Cardiac muscle cell (in vitro differentiated cells and primary cell): Measurements from ENCODE around the gene C11orf65. TPM values are rescaled to one million over a fixed set of nuclear protein-coding genes. Genes with fewer than 3 reads are reported as not detected.
A peak's percentile ranks its signal among the peaks of the same experiment; 100 is the strongest.

Source experiments
- DNase-seq, 2 donors: peaks; one replicate each; pipeline versions ENCODE4 v3.0.0 to v3.0.0-alpha.2; 2010 to 2017; ENCODE audit warnings: low read depth in 1 of 2, low spot score in 1 of 2
- H3K27ac ChIP-seq: fragments of 200-600 bp; sonication (generic); 2 replicates; pipeline ENCODE4 v1.5.1; 2016
- H3K27me3 ChIP-seq: fragments of 200-600 bp; sonication (generic); 2 replicates; pipeline ENCODE4 v1.6.0; 2016; ENCODE audit warnings: control low read depth
- H3K36me3 ChIP-seq: fragments of 200-600 bp; sonication (generic); 2 replicates; pipeline ENCODE4 v1.5.1; 2016; ENCODE audit warnings: control low read depth
- H3K4me1 ChIP-seq: fragments of 200-600 bp; sonication (generic); 2 replicates; pipeline ENCODE4 v1.8.1; 2017; ENCODE audit warnings: low read depth, mild to moderate bottlenecking, mixed run types
- H3K4me3 ChIP-seq: fragments of 200-600 bp; sonication (generic); 2 replicates; pipeline ENCODE4 v1.5.1; 2016; ENCODE audit warnings: mild to moderate bottlenecking
- H3K9me3 ChIP-seq: fragments of 200-600 bp; sonication (generic); 2 replicates; pipeline ENCODE4 v1.5.1; 2017; ENCODE audit warnings: low read depth, mild to moderate bottlenecking, control low read depth
- CTCF ChIP-seq: IDR thresholded peaks from 2 replicates; pipeline ENCODE4 v1.5.1; 2012; ENCODE audit warnings: low read depth, mild to moderate bottlenecking, low read length
- polyA plus RNA-seq: library from polyadenylated mRNA; unstranded; fragments of >200 nt; fragmentation: Nextera tagmentation; extraction: Ambion mirVana; gene quantifications from 2 replicates; pipeline ENCODE4 v1.2.1, GENCODE V29; 2016
- total RNA-seq: library from RNA; depleted of rRNA; stranded (reverse); fragments of >200 nt; gene quantifications from 2 replicates; pipeline ENCODE4 v1.2.3, GENCODE V29; 2016

C11orf65 gene
- total and polyA plus RNA-seq, 2 experiments from 2014 or later, result 1.4 to 1.6 TPM

DNA sequence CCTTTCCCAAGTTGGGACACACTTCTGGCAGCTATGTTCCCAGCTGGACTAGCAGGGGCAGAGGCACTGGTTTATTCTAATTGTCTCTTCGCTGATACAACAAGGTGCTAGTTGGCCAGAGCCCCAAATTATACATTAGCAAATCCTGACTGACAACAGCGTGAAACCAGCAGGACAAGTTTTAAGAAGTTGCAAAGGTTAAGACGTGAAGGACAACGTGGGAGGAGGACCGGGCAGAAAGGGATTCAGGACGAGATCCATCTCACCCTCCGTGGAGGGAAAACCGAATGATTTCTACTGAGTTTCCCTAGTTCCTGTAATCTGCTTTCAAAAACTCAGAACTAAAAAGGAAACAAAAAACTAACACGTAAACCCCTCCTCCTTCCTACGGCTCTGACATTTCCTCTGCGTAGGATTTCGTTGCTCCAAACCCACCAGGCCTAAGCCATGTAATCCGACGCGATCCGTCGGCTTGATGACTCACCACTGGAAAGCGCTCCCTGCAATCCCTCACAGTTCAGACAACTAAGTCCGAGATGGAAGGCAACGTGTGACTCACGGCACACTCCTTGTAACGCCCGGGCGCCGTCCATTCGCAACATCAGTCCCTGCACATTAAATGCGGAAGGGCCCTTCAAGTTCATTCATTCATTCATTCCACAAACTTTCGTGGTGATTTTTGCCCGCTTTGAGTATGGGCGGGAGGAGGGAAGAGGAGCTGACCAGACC, 30.2 kb upstream of the C11orf65 start:
- Histone ChIP-seq H3K27me3 (no peaks in the 10 kb centered on the region), H3K27ac (peak overlapping the region; percentile 90)
- TF ChIP-seq CTCF, result no peak

DNA sequence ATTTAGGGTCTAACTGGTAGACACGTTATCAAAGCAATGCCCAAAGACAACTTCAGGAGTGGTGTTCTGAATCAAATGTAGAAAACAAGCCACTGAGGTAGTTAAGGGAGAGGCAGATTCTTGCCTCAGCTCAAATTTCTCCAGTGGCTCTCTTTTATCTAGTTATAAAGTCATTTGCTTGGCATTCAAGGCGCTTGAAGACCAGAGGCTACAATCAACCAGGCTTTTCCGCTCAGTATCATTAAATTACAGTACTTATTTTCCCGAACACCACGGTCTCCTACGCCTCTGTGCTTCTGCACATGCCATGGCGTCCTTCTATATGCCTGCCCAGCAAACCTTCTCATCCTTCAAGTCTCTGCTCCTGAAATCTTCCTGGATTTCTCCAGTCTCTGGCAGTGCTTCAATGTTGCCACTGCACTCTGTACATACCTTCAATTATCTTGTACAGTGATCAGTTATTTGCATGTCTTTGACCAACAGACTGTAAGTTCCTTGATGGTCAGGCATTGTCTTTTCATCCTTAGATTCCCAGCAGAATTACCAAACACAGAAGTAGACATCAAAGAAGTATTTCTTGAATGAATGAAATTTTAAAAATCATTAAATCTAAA, 29.4 kb upstream of the C11orf65 start:
- H3K4me3 ChIP-seq, result no peak overlapping the region
- H3K36me3 ChIP-seq, result no peaks in the 10 kb centered on the region
- peaks cover 21% of the 10 kb centered on the region for H3K4me1 ChIP-seq
- no peak for TF ChIP-seq CTCF
- no peaks in the 10 kb centered on the region for H3K27me3 ChIP-seq
- no peaks in the 10 kb centered on the region for H3K9me3 ChIP-seq
- peak in 1 of 2 donors; percentile 28 for DNase-seq
- H3K27ac ChIP-seq, result peak overlapping the region; percentile 90

More for the DNA sequence above, 30.2 kb upstream of the C11orf65 start:
- Histone ChIP-seq H3K4me1 (peaks cover 21% of the 10 kb centered on the region), H3K36me3 (no peaks in the 10 kb centered on the region), H3K4me3 (peak overlapping the region; percentile 42), H3K9me3 (no peaks in the 10 kb centered on the region)
- peak; percentile 86 to 99 for DNase-seq

DNA sequence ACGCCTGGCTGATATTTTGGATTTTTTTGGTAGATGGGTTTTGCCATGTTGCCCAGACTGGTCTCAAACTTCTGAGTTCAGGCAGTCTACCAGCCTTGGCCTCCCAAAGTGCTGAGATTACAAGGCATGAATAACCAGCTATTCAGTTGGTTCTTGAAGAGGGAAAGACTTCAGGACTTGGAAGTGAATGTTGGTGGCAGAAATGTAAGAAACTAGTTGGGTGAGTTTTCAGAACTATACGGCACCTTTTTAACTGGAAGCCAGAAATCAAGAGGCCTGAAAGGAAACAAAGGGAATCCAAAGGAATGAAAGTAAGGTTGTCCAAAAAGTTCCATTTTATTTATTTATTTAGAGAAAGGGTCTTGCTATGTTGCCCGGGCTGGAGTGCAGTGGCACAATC, 28.0 kb upstream of the C11orf65 start:
- H3K36me3 ChIP-seq, result peaks cover 4% of the 10 kb centered on the region
- TF ChIP-seq CTCF, result no peak
- no peaks in the 10 kb centered on the region for H3K9me3 ChIP-seq
- no peak overlapping the region for H3K4me3 ChIP-seq
- H3K27me3 ChIP-seq, result no peaks in the 10 kb centered on the region
- H3K4me1 ChIP-seq, result peaks cover 7% of the 10 kb centered on the region
- DNase-seq, result no peak
- H3K27ac ChIP-seq, result no peak overlapping the region

GRCh38 chr11:108494182-108494581, 26.9 kb upstream of the C11orf65 start:
- Histone ChIP-seq H3K4me3 (no peak overlapping the region), H3K36me3 (peaks cover 6% of the 10 kb centered on the region), H3K4me1 (peaks cover 5% of the 10 kb centered on the region), H3K27me3 (no peaks in the 10 kb centered on the region), H3K9me3 (no peaks in the 10 kb centered on the region), H3K27ac (no peak overlapping the region)
- no peak for TF ChIP-seq CTCF
- no peak for DNase-seq

GRCh38 chr11:108491936-108492335, 24.6 kb upstream of the C11orf65 start:
- Histone ChIP-seq H3K4me1 (peaks cover under 1% of the 10 kb centered on the region), H3K9me3 (no peaks in the 10 kb centered on the region), H3K27ac (no peak overlapping the region), H3K36me3 (peaks cover 6% of the 10 kb centered on the region), H3K27me3 (no peaks in the 10 kb centered on the region), H3K4me3 (no peak overlapping the region)
- TF ChIP-seq CTCF, result no peak
- no peak for DNase-seq
